ENCODE data around the gene UBQLN4.

DNA sequence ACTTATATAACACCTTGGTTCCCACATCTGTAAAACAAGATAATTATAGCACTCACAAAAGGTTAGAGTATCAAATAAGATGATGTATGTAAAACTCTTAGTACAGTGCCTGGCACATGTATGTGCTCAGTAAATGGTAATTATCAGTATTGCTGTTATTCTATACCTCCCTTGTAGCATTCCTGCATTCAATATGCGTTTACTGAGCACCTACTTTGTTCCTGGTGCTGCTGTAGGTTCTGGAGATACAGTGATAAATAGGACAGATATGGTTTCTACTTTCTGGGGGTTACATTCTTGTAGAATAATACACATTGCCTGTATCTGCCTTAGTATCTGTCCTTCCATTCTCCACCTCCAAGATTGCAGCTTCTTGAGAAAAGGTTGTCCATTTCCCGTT is 31.6 kb downstream of the UBQLN4 start:
- TF ChIP-seq, protein P1, sequence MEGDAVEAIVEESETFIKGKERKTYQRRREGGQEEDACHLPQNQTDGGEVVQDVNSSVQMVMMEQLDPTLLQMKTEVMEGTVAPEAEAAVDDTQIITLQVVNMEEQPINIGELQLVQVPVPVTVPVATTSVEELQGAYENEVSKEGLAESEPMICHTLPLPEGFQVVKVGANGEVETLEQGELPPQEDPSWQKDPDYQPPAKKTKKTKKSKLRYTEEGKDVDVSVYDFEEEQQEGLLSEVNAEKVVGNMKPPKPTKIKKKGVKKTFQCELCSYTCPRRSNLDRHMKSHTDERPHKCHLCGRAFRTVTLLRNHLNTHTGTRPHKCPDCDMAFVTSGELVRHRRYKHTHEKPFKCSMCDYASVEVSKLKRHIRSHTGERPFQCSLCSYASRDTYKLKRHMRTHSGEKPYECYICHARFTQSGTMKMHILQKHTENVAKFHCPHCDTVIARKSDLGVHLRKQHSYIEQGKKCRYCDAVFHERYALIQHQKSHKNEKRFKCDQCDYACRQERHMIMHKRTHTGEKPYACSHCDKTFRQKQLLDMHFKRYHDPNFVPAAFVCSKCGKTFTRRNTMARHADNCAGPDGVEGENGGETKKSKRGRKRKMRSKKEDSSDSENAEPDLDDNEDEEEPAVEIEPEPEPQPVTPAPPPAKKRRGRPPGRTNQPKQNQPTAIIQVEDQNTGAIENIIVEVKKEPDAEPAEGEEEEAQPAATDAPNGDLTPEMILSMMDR (IDR thresholded peaks at IDR 0.05; ENCODE audit: low read depth, low read length) = no peak
- TF ChIP-seq POLR2A (IDR thresholded peaks at IDR 0.05; ENCODE audit: extremely low read depth, insufficient read length) = no peak

Data from NB4 (cell line).